Hepatocyte (in vitro differentiated cells): Measurements from ENCODE around the gene HIPK3.

Experiments
- CTCF ChIP-seq: fragments of 200-600 bp; sonication (generic); IDR thresholded peaks from 2 replicates; pipeline ENCODE4 v1.5.1; 2016; ENCODE audit warnings: antibody characterized with exemption, mild to moderate bottlenecking; ENCODE audit not compliant: poor library complexity
- EZH2 ChIP-seq: fragments of 200-600 bp; sonication (generic); IDR thresholded peaks from 2 replicates; pipeline ENCODE4 v1.6.1; 2016; ENCODE audit warnings: antibody characterized with exemption, mild to moderate bottlenecking, borderline replicate concordance
- EZH2phosphoT487 ChIP-seq: fragments of 200-600 bp; sonication (generic); IDR thresholded peaks from one replicate; pipeline ENCODE4 v1.6.1; 2018; ENCODE audit warnings: antibody characterized with exemption, mild to moderate bottlenecking, low read depth, moderate library complexity; ENCODE audit not compliant: unreplicated experiment, severe bottlenecking

- TF ChIP-seq EZH2 (no peak), CTCF (no peak), EZH2phosphoT487 (no peak)
These were observed 959 bp upstream of the HIPK3 start for GRCh38 chr11:33256031-33256812.
